ENCODE measurements around the gene HNRNPA0. TPM values are rescaled to one million over a fixed set of nuclear protein-coding genes. Genes with fewer than 3 reads are reported as not detected.

Gene HNRNPA0
- total RNA-seq, 1 donor from 2014 or later = 12.1 TPM

- no peak for ATAC-seq
- no peak for DNase-seq (ENCODE audit: missing footprints)
- intact Hi-C loops (cut with DNase I) = loop anchor here (10.0 kb wide), 1 partner anchor 376 kb away; the partner anchor contains the start of gene NME5
These were observed 4.6 kb upstream of the HNRNPA0 start for GRCh38 chr5:137758715-137759306.

GRCh38 chr5:137758121-137758520 is 4.0 kb upstream of the HNRNPA0 start:
- DNase-seq (ENCODE audit: missing footprints) = no peak
- no peak for ATAC-seq
- intact Hi-C loops (cut with DNase I) = loop anchor here (10.0 kb wide), 1 partner anchor 377 kb away; the partner anchor contains the start of gene NME5

GRCh38 chr5:137757634-137758033 is 3.5 kb upstream of the HNRNPA0 start:
- ATAC-seq (no peak), DNase-seq (ENCODE audit: missing footprints) (no peak)
- intact Hi-C loops (cut with DNase I) = loop anchor here (10.0 kb wide), 1 partner anchor 377 kb away; the partner anchor contains the start of gene NME5

- intact Hi-C loops (cut with DNase I) = loop anchor here (5.0 to 10.0 kb wide), 2 partner anchors 277 to 380 kb away; partner anchors contain the start of genes FAM13B and NME5
- ATAC-seq (peak; percentile 26), DNase-seq (ENCODE audit: missing footprints) (no peak)
These were observed 999 bp upstream of the HNRNPA0 start for GRCh38 chr5:137754961-137755762.

- intact Hi-C loops (cut with DNase I) = loop anchor here (5.0 to 10.0 kb wide), 2 partner anchors 279 to 381 kb away; partner anchors contain the start of genes FAM13B and NME5
- no peak for DNase-seq (ENCODE audit: missing footprints)
- ATAC-seq = peak; percentile 28
These were observed 424 bp downstream of the HNRNPA0 start for GRCh38 chr5:137753691-137754187.

GRCh38 chr5:137752905-137753690 is 1.1 kb downstream of the HNRNPA0 start:
- intact Hi-C loops (cut with DNase I) = loop anchor here (5.0 to 10.0 kb wide), 2 partner anchors 279 to 382 kb away; partner anchors contain the start of genes FAM13B and NME5
- ATAC-seq (no peak), DNase-seq (ENCODE audit: missing footprints) (peak; percentile 82)

GRCh38 chr5:137751869-137752491 is 2.2 kb downstream of the HNRNPA0 start:
- DNase-seq (ENCODE audit: missing footprints) (no peak), ATAC-seq (no peak)
- intact Hi-C loops (cut with DNase I) = loop anchor here (5.0 to 10.0 kb wide), 2 partner anchors 280 to 383 kb away; partner anchors contain the start of genes FAM13B and NME5

GRCh38 chr5:137750436-137750835 is 3.7 kb downstream of the HNRNPA0 start:
- intact Hi-C loops (cut with DNase I) = loop anchor here (5.0 to 10.0 kb wide), 2 partner anchors 282 to 384 kb away; partner anchors contain the start of genes FAM13B and NME5
- ATAC-seq (no peak), DNase-seq (ENCODE audit: missing footprints) (no peak)

GRCh38 chr5:137747848-137748247 is 6.3 kb downstream of the HNRNPA0 start:
- DNase-seq (ENCODE audit: missing footprints) (no peak), ATAC-seq (no peak)
- intact Hi-C loops (cut with DNase I) = no loop called here

GRCh38 chr5:137743031-137743640 is 11.0 kb downstream of the HNRNPA0 start:
- ATAC-seq (peak; percentile 63), DNase-seq (ENCODE audit: missing footprints) (no peak)
- intact Hi-C loops (cut with DNase I) = loop anchor here (2.0 kb wide), 2 partner anchors 82 to 112 kb away; no protein-coding TSS in a partner anchor

GRCh38 chr5:137741718-137742117 is 12.4 kb downstream of the HNRNPA0 start:
- intact Hi-C loops (cut with DNase I) = loop anchor here (2.0 kb wide), 2 partner anchors 81 to 111 kb away; no protein-coding TSS in a partner anchor
- DNase-seq (ENCODE audit: missing footprints) (no peak), ATAC-seq (no peak)

- intact Hi-C loops (cut with DNase I) = no loop called here
- ATAC-seq (no peak), DNase-seq (ENCODE audit: missing footprints) (no peak)
These were observed 14.4 kb downstream of the HNRNPA0 start for GRCh38 chr5:137739737-137740136.

GRCh38 chr5:137738947-137739346 is 15.2 kb downstream of the HNRNPA0 start:
- intact Hi-C loops (cut with DNase I) = no loop called here
- no peak for ATAC-seq
- no peak for DNase-seq (ENCODE audit: missing footprints)

GRCh38 chr5:137737349-137738131 is 16.6 kb downstream of the HNRNPA0 start:
- intact Hi-C loops (cut with DNase I) = loop anchor here (2.0 kb wide), 1 partner anchor 71 kb away; no protein-coding TSS in a partner anchor
- ATAC-seq (peak; percentile 82), DNase-seq (ENCODE audit: missing footprints) (no peak)

GRCh38 chr5:137736496-137736895 is 17.7 kb downstream of the HNRNPA0 start:
- intact Hi-C loops (cut with DNase I) = loop anchor here (2.0 kb wide), 1 partner anchor 70 kb away; no protein-coding TSS in a partner anchor

GRCh38 chr5:137735555-137736284 is 18.4 kb downstream of the HNRNPA0 start, which contains the start of gene KLHL3:
KLHL3 (minus strand) TSS chr5:137736089; CDS start chr5:137735646, 443 bp downstream.
- intact Hi-C loops (cut with DNase I) = loop anchor here (2.0 kb wide), 1 partner anchor 69 kb away; no protein-coding TSS in a partner anchor
- DNase-seq (ENCODE audit: missing footprints) = no peak
- ATAC-seq = peak; percentile 45

More at GRCh38 chr5:137736496-137736895, 17.7 kb downstream of the HNRNPA0 start:
- ATAC-seq (no peak), DNase-seq (ENCODE audit: missing footprints) (no peak)

All from Right ventricle myocardium inferior (tissue), 1 donor.